K562 (cell line): ENCODE data around the gene NEURL1B. TPM values are rescaled to one million over a fixed set of nuclear protein-coding genes. Genes with fewer than 3 reads are reported as not detected.
A peak's percentile ranks its signal among the peaks of the same experiment; 100 is the strongest.

Experiments used
- ATAC-seq: fragments of 200-7000 bp; cut with Tn5 transposase; 3 replicates; pipeline ENCODE4 v1.9.1; 2020; ENCODE audit warnings: moderate library complexity
- BruUV-seq: library from RNA; stranded (reverse); fragments of 400-500 nt; replicated peaks from 2 replicates; lab custom pipeline; 2021; lab: Mats Ljungman, UMichigan
- CTCF ChIA-PET: fragments of 300-600 bp; formaldehyde crosslinking; extraction: SDS; loops from one replicate; lab custom pipeline; 2021; ENCODE audit warnings: low intra/inter-chr PET ratio; lab: Yijun Ruan, JAX
- POLR2A ChIA-PET: fragments of 300-600, 350-650 bp; sonication (Branson Sonifier 250); formaldehyde crosslinking; extraction: SDS; loops from one replicate; lab custom pipeline; 2021; ENCODE audit warnings: antibody characterized with exemption, inconsistent platforms; lab: Yijun Ruan, JAX
- DNase-seq, 4 experiments: peaks; one replicate each; pipeline versions ENCODE4 v3.0.0 to v3.0.0-alpha.2; 2011 to 2018; ENCODE audit warnings: low spot score in 3 of 4, mixed read lengths in 3 of 4; ENCODE audit errors: extremely low read depth in 1 of 4
- FAIRE-seq: peaks from 2 replicates; lab custom pipeline; 2011; peaks lifted over from hg19 to GRCh38; lab: Jason Lieb, UNC
- H2AFZ ChIP-seq: 2 replicates; pipeline ENCODE4 v1.6.0; 2011; ENCODE audit warnings: low read depth, low read length, control low read depth, inconsistent platforms
- H3K27ac ChIP-seq: fragments of 200-600 bp; 3 replicates; pipeline ENCODE4 v1.8.0; 2011; ENCODE audit warnings: low read depth, mild to moderate bottlenecking, control low read depth, inconsistent platforms, low read length, moderate library complexity, mixed read lengths; ENCODE audit errors: extremely low read depth
- H3K27me3 ChIP-seq, 2 experiments: fragments of 300-600 bp in 1 of 2; 2 replicates in 1 of 2; 3 replicates in 1 of 2; pipeline versions ENCODE4 v1.6.0 to v1.8.0; 2011; ENCODE audit warnings: inconsistent platforms in 2 of 2, low read length in 2 of 2, mild to moderate bottlenecking in 1 of 2, mixed read lengths in 1 of 2, moderate library complexity in 1 of 2; ENCODE audit not compliant: control insufficient read depth in 2 of 2, insufficient read depth in 2 of 2
- H3K36me3 ChIP-seq: fragments of 300-600 bp; 3 replicates; pipeline ENCODE4 v1.8.0; 2011; ENCODE audit warnings: mild to moderate bottlenecking, low read length, inconsistent platforms; ENCODE audit not compliant: control insufficient read depth, insufficient read depth
- H3K4me1 ChIP-seq, 2 experiments: fragments of 200-600 bp in 1 of 2; replicated peaks in 1 of 2; 2 replicates in 1 of 2; 3 replicates in 1 of 2; pipeline versions ENCODE4 v1.5.1 to v1.8.0; 2011; ENCODE audit warnings: inconsistent platforms in 2 of 2, low read length in 2 of 2, mild to moderate bottlenecking in 1 of 2, mixed read lengths in 1 of 2, moderate library complexity in 1 of 2; ENCODE audit not compliant: control insufficient read depth in 2 of 2, insufficient read depth in 2 of 2
- H3K4me2 ChIP-seq: 2 replicates; pipeline ENCODE4 v1.6.1; 2011; ENCODE audit warnings: low read length, control low read depth, inconsistent platforms, mixed read lengths; ENCODE audit not compliant: insufficient read depth
- H3K4me3 ChIP-seq: fragments of 200-600 bp; sonication (generic), shearing (Covaris generic); 2 replicates; pipeline ENCODE4 v1.5.1; 2016; ENCODE audit warnings: control low read depth, inconsistent platforms
- H3K79me2 ChIP-seq: fragments of 200-600 bp; 3 replicates; pipeline ENCODE4 v1.8.0; 2011; ENCODE audit warnings: low read length, inconsistent platforms; ENCODE audit not compliant: control insufficient read depth, insufficient read depth
- H3K9ac ChIP-seq, 2 experiments: 2 replicates each; pipeline versions ENCODE4 v1.6.0 to v1.6.1; 2011; ENCODE audit warnings: low read depth in 2 of 2, low read length in 2 of 2, control low read depth in 1 of 2, inconsistent platforms in 1 of 2, mild to moderate bottlenecking in 1 of 2, mixed read lengths in 1 of 2; ENCODE audit not compliant: insufficient read depth in 1 of 2
- H3K9me1 ChIP-seq: one replicate; pipeline ENCODE4 v1.6.0; 2011; ENCODE audit warnings: inconsistent platforms, mild to moderate bottlenecking, low read length, moderate library complexity; ENCODE audit not compliant: control insufficient read depth, insufficient read depth
- H3K9me3 ChIP-seq: replicated peaks from 2 replicates; pipeline ENCODE4 v1.5.1; 2011; ENCODE audit warnings: low read depth, low read length, inconsistent platforms; ENCODE audit not compliant: control insufficient read depth, insufficient read depth
- H4K20me1 ChIP-seq: replicated peaks from 2 replicates; pipeline ENCODE4 v1.6.1; 2011; ENCODE audit warnings: low read length, inconsistent platforms, mixed read lengths; ENCODE audit not compliant: control insufficient read depth, insufficient read depth
- ZNF24 ChIP-seq: fragments of 450-650 bp; IDR thresholded peaks from 2 replicates; pipeline ENCODE4 v1.6.1; 2016
- WGBS: fragments of 100-300 bp; shearing (Covaris generic); methylation state at CpG from one replicate; pipeline ENCODE4 v1.1.6; 2016; ENCODE audit warnings: low coverage, mixed read lengths; ENCODE audit not compliant: insufficient coverage; ENCODE audit errors: missing lambda C conversion rate; 5-methylcytosine and 5-hydroxymethylcytosine counted together
- in situ Hi-C: fragments of 300-500 bp; cut with MboI; formaldehyde crosslinking; loops from 4 replicates; pipeline ENCODE4 v1.15.0; 2018; ENCODE audit warnings: inconsistent platforms, mixed read lengths
- intact Hi-C: fragments of 100-400 bp; cut with micrococcal nuclease; formaldehyde crosslinking; loops from 2 replicates; pipeline ENCODE4 v1.14.2; 2022
- polyA plus RNA-seq, 8 experiments: library from polyadenylated mRNA; depleted of rRNA in 4 of 8; stranded (reverse) in 5 of 8; unstranded in 3 of 8; fragments of >200 nt; fragmentation: Nextera tagmentation in 2 of 8; fragmentation: Illumina TruSeq in 1 of 8; extraction: Ambion mirVana in 2 of 8; extraction: Trizol in 1 of 8; gene quantifications; 2 replicates each; pipeline versions ENCODE4 v1.2.1 to v1.2.3, GENCODE V29; 2011 to 2014; ENCODE audit warnings: inconsistent platforms in 1 of 8, missing spikeins in 1 of 8
- total RNA-seq, 7 experiments: library from RNA; depleted of rRNA in 6 of 7; stranded (reverse); fragments of >200 nt in 6 of 7; fragmentation: Illumina TruSeq in 2 of 7; extraction: Trizol in 2 of 7; gene quantifications; 2 replicates each; pipeline versions ENCODE4 v1.2.1 to v1.2.3, GENCODE V29; 2011 to 2021; ENCODE audit warnings: low replicate concordance in 1 of 7
- TF ChIP-seq, protein P1 (sequence below): fragments of 450-650 bp; IDR thresholded peaks from 2 replicates; pipeline ENCODE4 v1.6.1; 2016; ENCODE audit warnings: mild to moderate bottlenecking

NEURL1B gene
- total and polyA plus RNA-seq, 9 of the 15 experiments (the other 6 are each of a cell fraction or from before 2014, with no cell fraction given) = 0.04 TPM; not detected in 8

DNA sequence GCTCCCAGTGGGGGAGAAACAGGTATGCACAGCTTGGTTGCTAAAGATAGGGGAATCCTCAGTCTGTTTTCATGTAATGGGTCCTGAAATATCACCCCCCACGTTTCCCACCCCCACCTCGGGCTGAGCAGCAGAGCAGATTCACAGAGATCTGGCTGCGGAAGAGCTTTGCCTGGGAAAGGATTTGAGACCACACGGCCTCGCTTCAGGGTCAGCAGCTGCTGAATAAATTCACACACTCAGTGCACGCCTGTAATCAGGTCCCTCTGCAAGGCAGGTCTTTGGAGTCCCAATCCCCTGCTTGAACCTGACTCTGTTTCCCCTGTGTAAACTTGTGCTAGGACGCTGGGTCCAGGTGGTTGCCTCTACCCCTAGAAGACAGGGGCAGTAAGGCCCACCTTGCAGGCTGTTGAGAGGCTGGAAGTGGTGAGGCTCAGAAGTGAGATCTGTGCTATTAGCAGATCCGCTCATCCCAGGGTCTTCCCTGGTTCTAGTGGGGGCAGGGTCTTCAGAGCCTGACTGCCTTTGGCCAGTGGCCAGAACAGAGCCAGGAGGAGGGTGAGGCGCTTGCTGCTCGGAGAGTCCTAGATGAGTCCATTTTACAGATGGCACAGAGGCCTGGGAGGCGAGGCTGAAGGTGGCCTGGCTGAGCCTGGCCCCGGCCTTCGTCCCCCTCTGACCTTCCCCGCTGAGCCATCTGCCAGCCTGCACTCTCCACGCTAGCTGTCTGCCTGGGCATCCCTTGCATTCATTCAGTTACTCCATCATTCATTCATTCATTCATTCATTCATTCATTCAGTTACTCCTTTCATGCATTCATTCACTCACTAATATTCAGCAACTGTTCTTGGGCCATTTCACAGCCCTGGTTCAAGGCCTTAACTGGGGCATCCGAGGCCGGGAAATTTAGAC is 16.7 kb upstream of the NEURL1B start:
- POLR2A ChIA-PET = no interaction called here
- ATAC-seq (no peak), FAIRE-seq (no peak)

More for the DNA sequence above, 16.7 kb upstream of the NEURL1B start:
- Histone ChIP-seq H3K9me1 (no peaks in the 10 kb centered on the region), H2AFZ (no peak overlapping the region), H3K4me2 (no peak overlapping the region), H3K9me3 (no peaks in the 10 kb centered on the region), H3K79me2 (no peaks in the 10 kb centered on the region), H3K4me1 (no peaks in the 10 kb centered on the region), H3K4me3 (no peak overlapping the region), H3K27ac (no peak overlapping the region), H3K9ac (no peak overlapping the region; a peak in 1 of 4 replicates), H3K27me3 (peaks cover 34 to 71% of the 10 kb centered on the region in 2 experiments), H4K20me1 (peaks cover 17% of the 10 kb centered on the region; the same call in 1 of the 2 replicates), H3K36me3 (no peaks in the 10 kb centered on the region)
- CTCF ChIA-PET = no interaction called here
- TF ChIP-seq ZNF24 = peak; percentile 97
- TF ChIP-seq, protein P1, sequence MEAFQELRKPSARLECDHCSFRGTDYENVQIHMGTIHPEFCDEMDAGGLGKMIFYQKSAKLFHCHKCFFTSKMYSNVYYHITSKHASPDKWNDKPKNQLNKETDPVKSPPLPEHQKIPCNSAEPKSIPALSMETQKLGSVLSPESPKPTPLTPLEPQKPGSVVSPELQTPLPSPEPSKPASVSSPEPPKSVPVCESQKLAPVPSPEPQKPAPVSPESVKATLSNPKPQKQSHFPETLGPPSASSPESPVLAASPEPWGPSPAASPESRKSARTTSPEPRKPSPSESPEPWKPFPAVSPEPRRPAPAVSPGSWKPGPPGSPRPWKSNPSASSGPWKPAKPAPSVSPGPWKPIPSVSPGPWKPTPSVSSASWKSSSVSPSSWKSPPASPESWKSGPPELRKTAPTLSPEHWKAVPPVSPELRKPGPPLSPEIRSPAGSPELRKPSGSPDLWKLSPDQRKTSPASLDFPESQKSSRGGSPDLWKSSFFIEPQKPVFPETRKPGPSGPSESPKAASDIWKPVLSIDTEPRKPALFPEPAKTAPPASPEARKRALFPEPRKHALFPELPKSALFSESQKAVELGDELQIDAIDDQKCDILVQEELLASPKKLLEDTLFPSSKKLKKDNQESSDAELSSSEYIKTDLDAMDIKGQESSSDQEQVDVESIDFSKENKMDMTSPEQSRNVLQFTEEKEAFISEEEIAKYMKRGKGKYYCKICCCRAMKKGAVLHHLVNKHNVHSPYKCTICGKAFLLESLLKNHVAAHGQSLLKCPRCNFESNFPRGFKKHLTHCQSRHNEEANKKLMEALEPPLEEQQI = no peak
- in situ Hi-C loops = no loop called here
- DNase-seq = no peak
- WGBS = 2% methylated on average over 17 of the region's 17 CpGs
- BruUV-seq = no TSS peak
- intact Hi-C loops = no loop called here
